PC-3 (cell line): ENCODE data around the gene ZCCHC2. TPM values are rescaled to one million over a fixed set of nuclear protein-coding genes. Genes with fewer than 3 reads are reported as not detected.

Experiments used
- ATAC-seq: fragments of 200-7000 bp; cut with Tn5 transposase; 2 replicates; pipeline ENCODE4 v1.9.1; 2020; ENCODE audit warnings: mild to moderate bottlenecking, moderate library complexity
- BruUV-seq: library from RNA; stranded (reverse); fragments of 400-500 nt; replicated peaks from 2 replicates; lab custom pipeline; 2021; lab: Mats Ljungman, UMichigan
- CTCF ChIA-PET: fragments of 300-600 bp; sonication (Branson Sonifier 250); formaldehyde crosslinking; loops from one replicate; lab custom pipeline; 2022; ENCODE audit warnings: antibody characterized with exemption; lab: Charles Lee
- POLR2A ChIA-PET: fragments of 300-600 bp; sonication (Branson Sonifier 250); formaldehyde crosslinking; loops from one replicate; lab custom pipeline; 2022; ENCODE audit warnings: antibody characterized with exemption; ENCODE audit not compliant: unreplicated experiment; lab: Charles Lee
- DNase-seq: peaks from one replicate; pipeline ENCODE4 v3.0.0-alpha.2; 2015
- H2AFZ ChIP-seq: fragments of 300-600 bp; sonication (generic); 2 replicates; pipeline ENCODE4 v1.6.0; 2016; ENCODE audit warnings: antibody characterized with exemption, low read length
- H3F3A ChIP-seq: fragments of 300-600 bp; sonication (generic); one replicate; pipeline ENCODE4 v1.6.0; 2017; ENCODE audit warnings: antibody characterized with exemption, low read length, control low read depth, mild to moderate bottlenecking; ENCODE audit not compliant: unreplicated experiment
- H3K27ac ChIP-seq: fragments of 300-600 bp; sonication (generic); 2 replicates; pipeline ENCODE4 v1.5.1; 2016; ENCODE audit warnings: mild to moderate bottlenecking, low read length
- H3K27me3 ChIP-seq: fragments of 300-600 bp; sonication (generic); 2 replicates; pipeline ENCODE4 v1.6.1; 2016; ENCODE audit warnings: low read length, mixed read lengths
- H3K36me3 ChIP-seq: fragments of 300-600 bp; sonication (generic); 2 replicates; pipeline ENCODE4 v1.6.1; 2016; ENCODE audit warnings: low read depth, mixed run types, low read length, mixed read lengths
- H3K4me1 ChIP-seq: fragments of 300-600 bp; sonication (generic); 2 replicates; pipeline ENCODE4 v1.5.1; 2016; ENCODE audit warnings: low read length; ENCODE audit not compliant: insufficient read depth
- H3K4me2 ChIP-seq: fragments of 300-600 bp; sonication (generic); 2 replicates; pipeline ENCODE4 v1.6.0; 2016; ENCODE audit warnings: low read length
- H3K4me3 ChIP-seq: fragments of 300-600 bp; sonication (generic); 2 replicates; pipeline ENCODE4 v1.5.1; 2016; ENCODE audit warnings: mild to moderate bottlenecking, low read length, mixed read lengths
- H3K79me2 ChIP-seq: fragments of 300-600 bp; sonication (generic); 2 replicates; pipeline ENCODE4 v1.6.1; 2017; ENCODE audit warnings: low read length, mixed read lengths
- H3K9ac ChIP-seq: fragments of 300-600 bp; sonication (generic); 2 replicates; pipeline ENCODE4 v1.6.0; 2016; ENCODE audit warnings: mild to moderate bottlenecking, low read length
- H3K9me2 ChIP-seq: fragments of 300-600 bp; sonication (generic); replicated peaks from 2 replicates; pipeline ENCODE4 v1.6.1; 2016; ENCODE audit warnings: mixed run types, low read length, mixed read lengths
- H3K9me3 ChIP-seq: fragments of 300-600 bp; sonication (generic); 2 replicates; pipeline ENCODE4 v1.6.1; 2016; ENCODE audit warnings: low read length, mixed read lengths
- H4K20me1 ChIP-seq: fragments of 300-600 bp; sonication (generic); 2 replicates; pipeline ENCODE4 v1.6.1; 2016; ENCODE audit warnings: low read length, mixed read lengths
- CTCF ChIP-seq: fragments of 300-600 bp; sonication (generic); conservative IDR thresholded peaks from 2 replicates; pipeline ENCODE4 v1.5.1; 2017; ENCODE audit warnings: antibody characterized with exemption, low read depth, mild to moderate bottlenecking, low read length
- EZH2 ChIP-seq: fragments of 300-600 bp; sonication (generic); IDR thresholded peaks from one replicate; pipeline ENCODE4 v1.6.1; 2017; ENCODE audit warnings: antibody characterized with exemption, mild to moderate bottlenecking, low read length; ENCODE audit not compliant: unreplicated experiment
- EZH2phosphoT487 ChIP-seq: fragments of 300-600 bp; sonication (generic); IDR thresholded peaks from 2 replicates; pipeline ENCODE4 v1.6.1; 2018; ENCODE audit warnings: mild to moderate bottlenecking, antibody characterized with exemption, low read length, borderline replicate concordance
- intact Hi-C: fragments of 100-400 bp; cut with micrococcal nuclease; formaldehyde crosslinking; loops from 2 replicates; pipeline ENCODE4 v1.9.0; 2023
- total RNA-seq: library from RNA; depleted of rRNA; stranded (reverse); fragments of >200 nt; gene quantifications from 2 replicates; pipeline ENCODE4 v1.2.3, GENCODE V29; 2014

Gene ZCCHC2
- total RNA-seq, 1 experiment from 2014 or later, result 17.3 TPM

- Histone ChIP-seq H3K9me3 (no peaks in the 10 kb centered on the region), H3K9ac (peak overlapping the region; percentile 79), H3K27me3 (no peaks in the 10 kb centered on the region), H3K9me2 (no peaks in the 10 kb centered on the region), H4K20me1 (no peaks in the 10 kb centered on the region; the same call in 1 of the 2 replicates), H3K4me3 (peak overlapping the region; percentile 88), H2AFZ (no peak overlapping the region), H3F3A (no peaks in the 10 kb centered on the region), H3K27ac (no peak overlapping the region), H3K4me1 (peaks cover 21% of the 10 kb centered on the region), H3K36me3 (no peaks in the 10 kb centered on the region), H3K4me2 (peak overlapping the region; percentile 87), H3K79me2 (peaks cover 47% of the 10 kb centered on the region)
- TSS peak; percentile 41 for BruUV-seq
- peak; percentile 20 for DNase-seq
- TF ChIP-seq CTCF (no peak), EZH2 (no peak), EZH2phosphoT487 (no peak)
- CTCF ChIA-PET, result no interaction called here
- ATAC-seq, result no peak
- POLR2A ChIA-PET, result interaction anchor here (0.5 kb wide), 1 partner anchor 15 kb away, joined by 6 read pairs; no protein-coding TSS in a partner anchor
- intact Hi-C loops, result loop anchor here (5.0 to 10.0 kb wide), 2 partner anchors 196 to 337 kb away; partner anchors contain the start of genes PHLPP1, PIGN and RELCH
Observed at GRCh38 chr18:62521593-62521992, 1.2 kb upstream of the ZCCHC2 start.

- no peak for TF ChIP-seq CTCF
- TF ChIP-seq EZH2phosphoT487, result no peak
- no peak for TF ChIP-seq EZH2
- BruUV-seq, result no TSS peak
- POLR2A ChIA-PET, result interaction anchor here (1.1 kb wide), 1 partner anchor 71 kb away, joined by 3 read pairs; no protein-coding TSS in a partner anchor
Observed at GRCh38 chr18:62522178-62522503, 684 bp upstream of the ZCCHC2 start.

GRCh38 chr18:62523255-62523588 lies 397 bp downstream of the ZCCHC2 start:
- TF ChIP-seq EZH2phosphoT487, result no peak
- Histone ChIP-seq H3K4me3 (peak overlapping the region; percentile 88; the same call in 1 of the 2 replicates), H2AFZ (no peak overlapping the region), H3K79me2 (peaks cover 60% of the 10 kb centered on the region), H3K9me2 (no peaks in the 10 kb centered on the region), H3F3A (no peaks in the 10 kb centered on the region), H3K27me3 (no peaks in the 10 kb centered on the region), H3K9ac (no peak overlapping the region), H3K4me1 (peaks cover 28% of the 10 kb centered on the region), H3K9me3 (no peaks in the 10 kb centered on the region), H3K27ac (peak overlapping the region; percentile 67; the same call in 1 of the 2 replicates), H3K36me3 (no peaks in the 10 kb centered on the region), H4K20me1 (no peaks in the 10 kb centered on the region; the same call in 1 of the 2 replicates), H3K4me2 (no peak overlapping the region)
- intact Hi-C loops, result loop anchor here (5.0 to 10.0 kb wide), 2 partner anchors 194 to 338 kb away; partner anchors contain the start of genes PHLPP1, PIGN and RELCH
- CTCF ChIA-PET, result interaction anchor here (1.3 kb wide), 1 partner anchor 98 kb away, joined by 9 read pairs; no protein-coding TSS in a partner anchor
- DNase-seq (no peak), ATAC-seq (no peak)
- no TSS peak for BruUV-seq
- POLR2A ChIA-PET, result interaction anchor here (1.1 kb wide), 1 partner anchor 72 kb away, joined by 3 read pairs; no protein-coding TSS in a partner anchor

More at GRCh38 chr18:62522178-62522503, 684 bp upstream of the ZCCHC2 start:
- ATAC-seq (peak; percentile 18), DNase-seq (peak; percentile 39)
- CTCF ChIA-PET, result no interaction called here
- Histone ChIP-seq H4K20me1 (no peaks in the 10 kb centered on the region; the same call in 1 of the 2 replicates), H3K36me3 (no peaks in the 10 kb centered on the region), H2AFZ (peak overlapping the region; percentile 80), H3K27me3 (no peaks in the 10 kb centered on the region), H3K4me2 (peak overlapping the region; percentile 87), H3K27ac (peak overlapping the region; percentile 67), H3K9me3 (no peaks in the 10 kb centered on the region), H3K9ac (peak overlapping the region; percentile 79), H3K4me1 (peaks cover 24% of the 10 kb centered on the region), H3K4me3 (peak overlapping the region; percentile 88), H3K79me2 (peaks cover 50% of the 10 kb centered on the region), H3K9me2 (no peaks in the 10 kb centered on the region), H3F3A (no peaks in the 10 kb centered on the region)
- intact Hi-C loops, result loop anchor here (1.0 to 10.0 kb wide), 4 partner anchors 37 to 337 kb away; partner anchors contain the start of genes PHLPP1, PIGN and RELCH
